GM12801 (cell line): ENCODE measurements around the gene MINAR2.

Experiments used
- TF ChIP-seq, protein P1 (sequence below): IDR thresholded peaks from one replicate; pipeline ENCODE4 v1.5.1; 2011; ENCODE audit warnings: control low read depth; ENCODE audit not compliant: insufficient read length; ENCODE audit errors: extremely low read depth

Gene MINAR2

GRCh38 chr5:129724647-129725046, 23.2 kb upstream of the MINAR2 start:
- TF ChIP-seq, protein P1, sequence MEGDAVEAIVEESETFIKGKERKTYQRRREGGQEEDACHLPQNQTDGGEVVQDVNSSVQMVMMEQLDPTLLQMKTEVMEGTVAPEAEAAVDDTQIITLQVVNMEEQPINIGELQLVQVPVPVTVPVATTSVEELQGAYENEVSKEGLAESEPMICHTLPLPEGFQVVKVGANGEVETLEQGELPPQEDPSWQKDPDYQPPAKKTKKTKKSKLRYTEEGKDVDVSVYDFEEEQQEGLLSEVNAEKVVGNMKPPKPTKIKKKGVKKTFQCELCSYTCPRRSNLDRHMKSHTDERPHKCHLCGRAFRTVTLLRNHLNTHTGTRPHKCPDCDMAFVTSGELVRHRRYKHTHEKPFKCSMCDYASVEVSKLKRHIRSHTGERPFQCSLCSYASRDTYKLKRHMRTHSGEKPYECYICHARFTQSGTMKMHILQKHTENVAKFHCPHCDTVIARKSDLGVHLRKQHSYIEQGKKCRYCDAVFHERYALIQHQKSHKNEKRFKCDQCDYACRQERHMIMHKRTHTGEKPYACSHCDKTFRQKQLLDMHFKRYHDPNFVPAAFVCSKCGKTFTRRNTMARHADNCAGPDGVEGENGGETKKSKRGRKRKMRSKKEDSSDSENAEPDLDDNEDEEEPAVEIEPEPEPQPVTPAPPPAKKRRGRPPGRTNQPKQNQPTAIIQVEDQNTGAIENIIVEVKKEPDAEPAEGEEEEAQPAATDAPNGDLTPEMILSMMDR, result no peak

- TF ChIP-seq, protein P1, result no peak
Measured at GRCh38 chr5:129739773-129740172, 8.1 kb upstream of the MINAR2 start.

GRCh38 chr5:129743541-129744187, 4.2 kb upstream of the MINAR2 start:
- TF ChIP-seq, protein P1, result no peak

DNA sequence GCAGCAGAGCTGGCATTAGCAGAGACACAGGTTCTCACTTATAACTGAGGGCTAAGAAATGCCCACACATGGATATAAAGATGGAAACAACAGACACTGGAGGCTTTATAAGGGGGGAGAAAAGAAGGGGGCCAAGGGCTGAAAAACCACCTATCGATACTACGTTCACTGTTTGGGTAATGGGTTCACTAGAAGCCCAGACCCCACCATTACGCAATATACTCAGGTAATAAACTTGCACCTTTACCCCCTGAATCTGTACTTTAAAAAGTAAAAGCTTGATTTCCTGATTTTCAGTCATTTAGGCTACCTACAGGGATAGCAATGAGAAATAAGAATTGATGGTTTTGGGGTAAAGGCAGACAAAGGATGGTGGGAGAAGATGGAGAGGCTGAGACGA, 1.9 kb upstream of the MINAR2 start:
- TF ChIP-seq, protein P1, result no peak

DNA sequence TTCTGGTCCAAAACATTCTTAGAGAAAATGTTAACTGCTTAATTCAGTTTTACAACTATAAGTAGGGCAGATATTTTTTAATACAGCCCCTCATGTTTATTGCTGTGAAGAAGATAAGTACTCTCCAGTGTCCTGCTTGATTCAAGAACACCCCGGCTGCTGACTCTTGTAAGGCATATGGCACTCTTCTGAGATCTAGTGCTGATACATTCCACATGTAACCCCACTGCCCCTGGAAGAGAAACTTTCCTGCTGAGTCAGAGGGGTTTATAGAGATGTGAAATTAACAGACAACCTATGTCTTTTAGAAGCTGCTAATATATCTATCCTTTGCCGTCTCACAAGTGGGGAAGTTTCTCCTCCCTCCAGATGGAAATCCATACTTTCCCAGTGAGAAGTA, 1.0 kb upstream of the MINAR2 start:
- TF ChIP-seq, protein P1, result no peak

GRCh38 chr5:129748913-129749880, 1.3 kb downstream of the MINAR2 start:
- TF ChIP-seq, protein P1, result no peak

DNA sequence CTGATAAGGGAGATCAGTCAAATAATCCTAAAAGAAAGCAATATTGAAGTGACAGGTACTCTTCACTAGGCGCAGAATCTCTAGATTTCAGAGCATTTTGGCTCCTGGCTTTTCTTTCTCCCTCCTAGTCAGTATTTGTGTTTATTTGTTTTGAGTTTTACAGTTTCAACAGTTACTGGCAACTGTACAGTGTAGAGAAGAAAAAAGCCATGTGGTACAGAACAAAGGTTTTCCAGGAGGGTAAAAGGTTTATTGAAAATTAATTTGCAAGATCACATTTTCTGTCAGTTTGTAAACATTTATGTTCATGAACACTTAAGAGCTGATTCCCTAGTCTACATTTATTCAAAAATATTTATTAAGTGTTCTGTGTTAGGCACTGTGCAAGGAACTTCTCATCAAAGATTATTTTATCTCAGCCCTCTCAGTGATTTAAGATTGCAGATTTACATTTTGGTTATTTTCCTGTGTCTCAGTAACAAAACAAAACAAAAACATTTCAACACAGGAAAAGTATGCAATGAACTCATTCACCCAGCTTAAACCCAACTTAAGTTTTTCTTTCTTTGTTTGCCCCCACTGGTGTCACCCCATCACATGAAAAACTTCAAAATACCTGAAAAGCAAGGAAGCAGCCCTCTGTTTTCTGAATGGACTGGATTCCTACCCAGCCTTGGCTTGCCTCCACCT, 12.9 kb downstream of the MINAR2 start:
- TF ChIP-seq, protein P1, result no peak
